GM21619 (cell line): ENCODE measurements around the gene PCDHB12.

ENCODE experiments used
- ATAC-seq: cut with Tn5 transposase; IDR thresholded peaks from one replicate; pipeline ENCODE4 v1.9.1; 2021; ENCODE audit not compliant: unreplicated experiment

PCDHB12 gene

DNA sequence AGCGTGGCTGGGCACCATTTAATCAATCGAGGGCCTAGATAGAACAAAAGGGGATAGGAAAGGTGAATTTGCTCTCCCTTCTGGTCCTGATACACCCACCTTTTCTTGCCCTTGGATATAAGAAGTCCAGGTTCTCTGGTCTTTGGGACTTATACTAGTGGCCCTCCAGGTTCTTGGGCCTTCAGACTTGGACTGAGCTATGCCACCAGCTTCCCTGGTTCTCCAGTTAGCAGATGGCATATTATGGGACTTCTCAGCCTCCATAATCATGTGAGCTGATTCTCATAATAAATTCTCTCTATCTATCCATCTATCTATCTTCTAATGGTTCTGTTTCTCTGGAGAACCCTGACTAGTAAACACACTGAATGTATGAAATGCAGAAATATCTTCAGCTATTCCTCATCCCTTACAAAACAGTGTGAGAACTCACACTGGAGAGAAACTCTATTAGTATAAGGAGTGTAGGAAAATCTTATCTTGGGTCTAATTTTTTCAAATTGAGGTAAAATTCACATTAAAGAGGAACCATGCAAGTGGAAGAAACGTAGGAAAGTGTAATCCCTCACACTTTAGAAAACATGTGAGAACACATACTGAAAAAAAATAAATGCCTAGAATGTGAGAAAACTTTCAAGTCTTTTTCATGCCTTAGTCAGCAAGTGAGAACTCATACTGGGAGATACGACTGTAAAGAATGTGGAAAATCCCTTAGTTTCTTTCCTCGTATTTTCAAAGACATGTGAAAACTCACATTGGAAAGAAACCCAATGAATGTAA lies 52.1 kb downstream of the PCDHB12 start:
- ATAC-seq, result no peak

GRCh38 chr5:141261238-141261546 lies 52.7 kb downstream of the PCDHB12 start:
- ATAC-seq, result no peak
